HG03521 (cell line): ENCODE measurements around the gene AFF3.

Experiments used
- ATAC-seq: cut with Tn5 transposase; IDR thresholded peaks from one replicate; pipeline ENCODE4 v1.9.1; 2021; ENCODE audit warnings: mild to moderate bottlenecking, moderate library complexity; ENCODE audit not compliant: unreplicated experiment

The AFF3 gene

DNA sequence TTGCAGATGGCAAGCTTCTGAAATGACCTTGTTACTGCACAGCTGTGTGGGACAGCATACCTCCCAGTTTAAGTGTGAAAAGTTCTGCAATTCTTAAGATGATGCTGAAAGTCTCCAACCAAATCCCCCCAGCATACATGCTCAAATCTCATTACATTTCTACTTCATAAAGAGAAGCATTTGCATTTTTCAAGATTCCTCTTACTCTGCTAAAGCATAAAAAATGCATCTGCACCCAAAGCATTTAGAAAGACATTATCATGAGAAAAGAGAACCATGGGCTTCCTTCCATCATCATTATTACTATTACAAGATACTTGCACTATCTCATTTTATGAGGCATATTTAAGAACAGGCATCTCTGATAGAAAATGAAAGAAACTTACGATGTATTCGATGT lies 415.7 kb downstream of the AFF3 start:
- ATAC-seq = no peak

- no peak for ATAC-seq
Measured at GRCh38 chr2:99725820-99726219, 416.6 kb downstream of the AFF3 start.

DNA sequence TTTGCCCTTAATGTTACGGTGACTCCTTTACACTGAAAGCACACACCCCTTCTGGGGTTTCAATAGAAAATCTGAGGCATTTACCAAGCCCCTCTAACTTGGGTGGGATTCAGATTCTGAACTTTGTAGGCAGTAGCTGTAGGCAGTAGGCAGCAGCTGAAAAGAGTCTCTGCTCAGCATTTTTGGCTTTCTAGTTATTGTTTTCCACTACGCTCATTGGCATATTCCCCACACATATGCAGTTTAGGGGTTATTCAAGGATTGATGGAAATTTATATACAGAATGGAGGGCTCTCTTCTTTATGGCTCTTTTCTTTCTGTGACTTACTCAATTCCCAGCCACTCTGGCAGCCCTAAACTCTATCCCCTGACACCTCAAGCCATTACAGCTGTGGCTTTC lies 419.9 kb downstream of the AFF3 start:
- ATAC-seq = no peak

GRCh38 chr2:99719102-99719501 lies 423.3 kb downstream of the AFF3 start:
- ATAC-seq = no peak

GRCh38 chr2:99715956-99716355 lies 426.4 kb downstream of the AFF3 start:
- no peak for ATAC-seq

DNA sequence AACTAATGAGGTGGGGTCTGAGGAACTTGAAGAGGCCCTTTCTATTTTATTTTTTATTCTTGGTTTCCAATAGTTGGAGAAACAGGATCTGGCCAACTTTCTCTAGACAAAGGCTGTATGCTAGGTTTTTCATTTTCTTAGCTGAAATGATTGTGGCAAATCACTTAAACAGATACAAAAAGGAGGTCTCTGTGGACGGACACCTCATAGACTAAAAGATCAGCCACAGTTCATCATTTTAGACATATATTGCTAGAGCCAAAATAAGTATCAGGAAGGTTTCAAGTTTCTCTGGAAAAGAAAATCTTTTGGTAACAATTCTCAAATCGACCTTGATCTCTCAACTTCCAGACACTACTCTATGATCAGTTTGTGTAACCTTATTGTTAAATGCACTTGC lies 428.0 kb downstream of the AFF3 start:
- ATAC-seq = no peak

DNA sequence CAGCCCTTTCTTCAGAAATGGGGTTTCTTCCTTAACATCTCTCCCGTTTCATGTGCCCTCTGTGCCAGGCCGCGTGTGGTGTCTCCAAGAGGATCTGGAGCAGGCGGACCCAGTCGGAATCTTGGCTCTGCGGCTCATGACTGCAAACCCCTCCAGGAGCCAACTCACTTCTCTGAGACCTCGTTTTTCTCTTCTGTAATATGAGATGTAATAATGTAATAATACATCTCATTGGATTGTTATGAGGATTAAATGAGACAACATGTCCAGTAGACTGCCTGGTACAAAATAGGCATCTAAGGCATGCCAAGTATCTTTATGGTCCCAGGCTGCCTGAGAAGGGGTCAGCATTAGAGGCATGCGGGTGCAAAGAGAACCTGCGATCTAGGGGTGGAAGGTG lies 431.2 kb downstream of the AFF3 start:
- ATAC-seq = no peak

GRCh38 chr2:99710721-99711120 lies 431.7 kb downstream of the AFF3 start:
- no peak for ATAC-seq

DNA sequence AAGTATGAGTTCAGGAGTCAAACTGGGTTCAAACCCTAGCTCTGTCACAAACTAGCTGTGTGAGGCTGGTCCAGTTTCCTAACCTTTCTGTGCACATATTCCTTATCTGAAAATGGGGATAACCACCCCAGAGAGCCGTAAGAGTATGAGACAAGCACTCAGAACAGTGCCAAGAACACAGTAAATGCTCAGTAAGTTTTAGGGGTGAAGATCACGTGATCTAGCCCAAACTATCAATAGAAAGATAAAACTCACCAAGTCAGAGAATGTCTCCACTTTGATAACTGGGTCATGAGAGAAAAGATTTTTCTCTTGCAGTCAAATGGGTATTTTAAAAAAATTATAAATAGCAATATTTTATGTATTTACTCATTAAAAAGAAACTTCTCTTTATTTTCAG lies 433.2 kb downstream of the AFF3 start:
- ATAC-seq = no peak

DNA sequence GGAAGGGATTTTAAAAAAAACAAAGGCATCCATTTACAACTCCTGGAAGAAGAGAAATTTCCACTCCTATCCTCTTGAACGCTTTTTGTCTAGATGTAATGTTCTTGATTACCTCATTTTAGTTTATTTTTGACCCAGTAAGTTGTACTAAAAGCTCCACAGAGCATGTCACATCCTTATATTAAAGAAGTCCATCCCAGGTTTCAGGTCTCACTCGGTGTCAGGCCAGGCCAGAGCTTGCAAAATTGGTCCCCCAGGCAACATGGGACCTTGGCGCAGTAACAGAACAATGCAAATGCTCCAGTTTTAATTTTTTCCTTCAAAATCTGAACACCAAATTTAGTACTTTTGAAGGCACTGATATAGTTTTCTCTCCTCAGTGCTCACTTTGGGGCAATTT lies 434.2 kb downstream of the AFF3 start:
- ATAC-seq = no peak

- ATAC-seq = no peak
Measured at GRCh38 chr2:99707592-99707991, 434.8 kb downstream of the AFF3 start.

GRCh38 chr2:99706735-99707134 lies 435.7 kb downstream of the AFF3 start:
- no peak for ATAC-seq

- no peak for ATAC-seq
Measured at GRCh38 chr2:99701503-99701902, 440.9 kb downstream of the AFF3 start.

- no peak for ATAC-seq
Measured at GRCh38 chr2:99700482-99701398, 441.6 kb downstream of the AFF3 start.

DNA sequence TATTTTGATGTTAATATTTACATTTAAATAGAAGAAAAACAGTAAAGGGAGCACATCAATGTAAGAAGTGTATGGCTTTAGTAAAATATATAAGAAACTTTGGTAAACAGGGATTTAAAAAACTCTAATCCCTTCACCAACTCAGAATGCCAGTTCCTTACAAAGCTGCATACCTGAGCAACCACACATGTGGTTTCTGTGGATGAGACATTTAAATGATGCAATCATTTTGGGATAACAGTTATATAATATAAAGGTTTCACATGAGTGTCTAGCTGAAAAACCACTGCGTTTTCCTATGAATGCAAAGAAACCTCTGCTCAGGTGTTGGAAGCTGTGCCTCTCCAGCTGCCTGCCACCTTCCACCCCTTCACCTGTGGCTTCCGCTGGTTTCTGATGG lies 443.5 kb downstream of the AFF3 start:
- ATAC-seq = no peak

GRCh38 chr2:99697811-99698568 lies 444.4 kb downstream of the AFF3 start:
- ATAC-seq = no peak

DNA sequence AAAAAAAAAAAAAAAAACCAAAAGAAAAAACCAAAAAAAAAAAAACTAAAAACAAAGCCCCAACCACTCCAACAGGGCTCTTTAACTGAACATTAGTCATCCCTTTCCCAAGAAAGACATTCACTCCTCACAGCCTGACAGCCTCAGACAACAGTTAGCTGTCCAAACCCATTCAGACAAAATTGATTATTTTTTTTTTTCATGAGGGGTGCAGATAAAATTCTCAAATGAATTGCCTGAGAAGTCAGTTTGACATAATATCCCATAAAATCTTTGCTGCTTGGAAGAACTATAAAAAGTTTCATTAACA lies 446.5 kb downstream of the AFF3 start:
- no peak for ATAC-seq

GRCh38 chr2:99695130-99695943 lies 447.1 kb downstream of the AFF3 start:
- ATAC-seq = no peak

DNA sequence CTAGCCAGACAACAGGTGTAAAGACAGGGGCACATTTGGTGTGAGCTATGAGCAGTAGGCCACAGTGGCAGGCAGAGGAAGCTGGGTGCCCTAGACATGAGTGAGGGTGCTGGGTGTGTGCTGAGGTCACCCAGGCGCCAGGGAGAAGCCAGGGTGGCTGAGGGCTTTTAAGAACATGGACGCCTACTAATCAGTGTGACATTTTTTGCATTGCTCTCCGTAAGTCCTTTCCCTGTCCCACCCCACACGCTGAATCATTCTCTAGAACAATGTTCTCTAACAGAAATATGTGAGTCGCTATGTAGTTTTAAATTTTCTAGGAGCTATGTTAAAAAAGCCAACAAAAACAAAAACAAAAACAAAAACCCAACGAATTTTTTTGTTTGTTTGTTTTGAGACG lies 448.1 kb downstream of the AFF3 start:
- ATAC-seq = no peak

GRCh38 chr2:99692785-99693184 lies 449.6 kb downstream of the AFF3 start:
- ATAC-seq = no peak

DNA sequence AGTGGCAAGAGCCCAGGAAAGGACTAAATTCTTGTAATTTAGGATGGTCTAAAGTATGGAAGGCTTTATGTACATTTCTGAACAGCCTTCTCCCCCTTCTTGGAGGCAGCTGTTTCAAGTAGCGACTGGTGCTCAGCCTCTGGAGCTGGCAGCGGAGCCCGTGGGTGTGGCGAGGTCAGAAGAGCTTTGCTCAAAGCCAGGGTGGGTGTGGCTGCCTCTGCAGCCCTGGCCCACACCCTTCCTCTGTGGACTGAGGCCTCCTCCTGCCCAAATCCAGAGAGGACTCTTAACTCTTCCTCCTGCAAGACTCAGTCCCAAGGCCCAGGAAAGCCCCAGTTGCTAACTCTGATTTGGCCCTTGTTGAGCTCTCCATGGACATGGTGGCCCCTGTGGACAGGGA lies 450.5 kb downstream of the AFF3 start:
- no peak for ATAC-seq
